Stimulated activated CD4-positive, alpha-beta T cell treated with anti-CD3 and anti-CD28 coated beads, Interleukin-12 subunit alpha, Interleukin-12 subunit beta, amount 100 ng/mL, for 48 hours (primary cell): ENCODE results near the gene PRPF19.

ENCODE experiments used
- DNase-seq, 3 donors: peaks; one replicate each; pipeline ENCODE4 v3.0.0-alpha.2; 2020; ENCODE audit warnings: low read depth in 2 of 3, low spot score in 1 of 3

The PRPF19 gene

GRCh38 chr11:60845338-60845737 lies 61.0 kb downstream of the PRPF19 start:
- no peak for DNase-seq

DNA sequence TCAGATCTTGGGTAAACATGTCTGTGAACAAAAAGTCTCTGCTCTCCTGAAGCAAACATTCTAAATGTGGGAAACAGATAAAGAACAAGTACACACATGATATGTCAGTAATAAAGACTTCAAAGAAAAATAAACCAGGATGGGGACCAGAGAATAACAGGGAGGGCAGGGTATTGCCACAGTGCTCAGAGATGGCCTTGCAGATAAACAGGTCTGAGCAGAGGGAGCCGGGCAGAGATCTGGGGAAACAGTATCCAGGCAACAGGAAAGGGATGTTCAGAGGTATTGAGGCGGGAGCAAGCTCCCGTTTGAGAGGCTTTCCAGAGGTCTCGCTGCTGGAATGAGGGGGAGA lies 61.5 kb downstream of the PRPF19 start:
- no peak for DNase-seq

GRCh38 chr11:60844045-60844869 lies 62.1 kb downstream of the PRPF19 start:
- DNase-seq: no peak

GRCh38 chr11:60842668-60843600 lies 63.5 kb downstream of the PRPF19 start:
- DNase-seq: no peak

GRCh38 chr11:60841797-60842667 lies 64.4 kb downstream of the PRPF19 start, which contains the start of gene CCDC86:
TSS of gene CCDC86 (plus strand) at chr11:60842113. CDS start at chr11:60842125, 12 bp downstream.
- DNase-seq: peak; percentile 95 to 99 (median 97)
